ENCODE data around the gene TRPM3. TPM values are rescaled to one million over a fixed set of nuclear protein-coding genes. Genes with fewer than 3 reads are reported as not detected.

Gene TRPM3
- total and polyA plus RNA-seq, 4 donors, result 0.07 to 0.89 (median 0.67) TPM

DNA sequence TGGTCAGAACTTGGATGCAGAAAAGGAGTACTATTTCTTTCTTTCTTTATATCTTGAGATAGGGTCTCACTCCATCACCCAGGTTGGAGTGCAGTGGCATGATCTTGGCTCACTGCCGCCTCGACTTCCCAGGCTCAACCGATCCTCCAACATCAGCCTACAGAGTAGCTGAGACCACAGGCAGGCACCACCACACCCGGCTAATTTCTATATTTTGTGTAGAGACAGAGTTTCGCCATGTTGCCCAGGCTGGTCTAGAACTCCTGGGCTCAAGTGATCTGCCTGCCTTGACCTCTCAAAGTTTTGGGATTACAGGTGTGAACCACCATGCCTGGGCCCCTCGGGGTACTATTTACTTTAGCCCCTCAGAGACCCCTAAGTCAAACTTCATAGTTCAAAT is 323.4 kb downstream of the TRPM3 start:
- Histone ChIP-seq H3K36me3 (ENCODE audit: control insufficient read depth in 4 of 4, insufficient read depth in 3 of 4, low read depth in 1 of 4, low read length in 3 of 4) (no peaks in the 10 kb centered on the region), H3K27ac (ENCODE audit: low read depth in 1 of 2, low read length in 2 of 2) (no peak overlapping the region), H3K4me3 (ENCODE audit: low read depth in 1 of 3, low read length in 3 of 3) (no peak overlapping the region), H3K4me1 (ENCODE audit: control insufficient read depth in 4 of 4, insufficient read depth in 4 of 4, low read length in 3 of 4) (no peaks in the 10 kb centered on the region), H3K27me3 (ENCODE audit: control insufficient read depth in 4 of 4, insufficient read depth in 4 of 4, low read length in 3 of 4) (no peaks in the 10 kb centered on the region), H3K9ac (ENCODE audit: low read depth in 1 of 2, low read length in 2 of 2) (no peak overlapping the region), H3K9me3 (ENCODE audit: control insufficient read depth in 4 of 4, low read length in 3 of 4) (no peaks in the 10 kb centered on the region)
- 90% methylated on average over 6 of the region's 6 CpGs for WGBS
- DNase-seq (ENCODE audit: low spot score), result no peak
- TF ChIP-seq EGR1 (IDR thresholded peaks at IDR 0.05; ENCODE audit: low read depth in 2 of 2) (no peak), GABPA (IDR thresholded peaks at IDR 0.05 in 1 of 2, conservative IDR thresholded peaks at IDR 0.05 in 1 of 2) (no peak), HNF4A (conservative IDR thresholded peaks at IDR 0.05) (no peak), RAD21 (IDR thresholded peaks at IDR 0.05) (no peak), FOXA2 (IDR thresholded peaks at IDR 0.05) (no peak), YY1 (IDR thresholded peaks at IDR 0.05) (no peak), FOXA1 (IDR thresholded peaks at IDR 0.05) (no peak), NR2F2 (IDR thresholded peaks at IDR 0.05) (no peak), HNF4G (IDR thresholded peaks at IDR 0.05) (no peak)
- TF ChIP-seq, protein P1, sequence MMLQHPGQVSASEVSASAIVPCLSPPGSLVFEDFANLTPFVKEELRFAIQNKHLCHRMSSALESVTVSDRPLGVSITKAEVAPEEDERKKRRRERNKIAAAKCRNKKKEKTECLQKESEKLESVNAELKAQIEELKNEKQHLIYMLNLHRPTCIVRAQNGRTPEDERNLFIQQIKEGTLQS (IDR thresholded peaks at IDR 0.05), result no peak
- TF ChIP-seq, protein P2, sequence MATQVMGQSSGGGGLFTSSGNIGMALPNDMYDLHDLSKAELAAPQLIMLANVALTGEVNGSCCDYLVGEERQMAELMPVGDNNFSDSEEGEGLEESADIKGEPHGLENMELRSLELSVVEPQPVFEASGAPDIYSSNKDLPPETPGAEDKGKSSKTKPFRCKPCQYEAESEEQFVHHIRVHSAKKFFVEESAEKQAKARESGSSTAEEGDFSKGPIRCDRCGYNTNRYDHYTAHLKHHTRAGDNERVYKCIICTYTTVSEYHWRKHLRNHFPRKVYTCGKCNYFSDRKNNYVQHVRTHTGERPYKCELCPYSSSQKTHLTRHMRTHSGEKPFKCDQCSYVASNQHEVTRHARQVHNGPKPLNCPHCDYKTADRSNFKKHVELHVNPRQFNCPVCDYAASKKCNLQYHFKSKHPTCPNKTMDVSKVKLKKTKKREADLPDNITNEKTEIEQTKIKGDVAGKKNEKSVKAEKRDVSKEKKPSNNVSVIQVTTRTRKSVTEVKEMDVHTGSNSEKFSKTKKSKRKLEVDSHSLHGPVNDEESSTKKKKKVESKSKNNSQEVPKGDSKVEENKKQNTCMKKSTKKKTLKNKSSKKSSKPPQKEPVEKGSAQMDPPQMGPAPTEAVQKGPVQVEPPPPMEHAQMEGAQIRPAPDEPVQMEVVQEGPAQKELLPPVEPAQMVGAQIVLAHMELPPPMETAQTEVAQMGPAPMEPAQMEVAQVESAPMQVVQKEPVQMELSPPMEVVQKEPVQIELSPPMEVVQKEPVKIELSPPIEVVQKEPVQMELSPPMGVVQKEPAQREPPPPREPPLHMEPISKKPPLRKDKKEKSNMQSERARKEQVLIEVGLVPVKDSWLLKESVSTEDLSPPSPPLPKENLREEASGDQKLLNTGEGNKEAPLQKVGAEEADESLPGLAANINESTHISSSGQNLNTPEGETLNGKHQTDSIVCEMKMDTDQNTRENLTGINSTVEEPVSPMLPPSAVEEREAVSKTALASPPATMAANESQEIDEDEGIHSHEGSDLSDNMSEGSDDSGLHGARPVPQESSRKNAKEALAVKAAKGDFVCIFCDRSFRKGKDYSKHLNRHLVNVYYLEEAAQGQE (IDR thresholded peaks at IDR 0.05), result no peak

DNA sequence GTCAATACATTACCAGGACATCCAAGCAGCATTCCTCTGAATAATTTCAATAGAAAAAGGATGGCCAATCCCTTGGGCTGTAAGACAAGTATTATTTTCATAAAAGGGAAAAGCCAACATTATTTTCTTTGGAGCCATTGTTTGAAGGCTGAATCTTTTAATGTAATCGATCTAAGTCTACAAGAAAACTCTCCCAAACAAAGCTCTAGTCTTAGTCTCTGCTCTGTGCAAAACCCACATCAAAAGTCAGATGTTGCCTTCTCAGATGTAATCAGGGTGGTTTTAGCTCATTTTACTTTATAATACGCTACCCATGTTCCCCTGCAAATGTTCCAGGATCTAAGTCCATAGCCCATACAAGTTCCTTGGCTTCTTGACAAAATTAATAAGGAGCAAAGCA is 325.6 kb downstream of the TRPM3 start:
- Histone ChIP-seq H3K27me3 (ENCODE audit: control insufficient read depth in 4 of 4, insufficient read depth in 4 of 4, low read length in 3 of 4) (no peaks in the 10 kb centered on the region), H3K4me1 (ENCODE audit: control insufficient read depth in 4 of 4, insufficient read depth in 4 of 4, low read length in 3 of 4) (no peaks in the 10 kb centered on the region), H3K36me3 (ENCODE audit: control insufficient read depth in 4 of 4, insufficient read depth in 3 of 4, low read depth in 1 of 4, low read length in 3 of 4) (no peaks in the 10 kb centered on the region), H3K9me3 (ENCODE audit: control insufficient read depth in 4 of 4, low read length in 3 of 4) (no peaks in the 10 kb centered on the region), H3K9ac (ENCODE audit: low read depth in 1 of 2, low read length in 2 of 2) (no peak overlapping the region), H3K27ac (ENCODE audit: low read depth in 1 of 2, low read length in 2 of 2) (no peak overlapping the region), H3K4me3 (ENCODE audit: low read depth in 1 of 3, low read length in 3 of 3) (no peak overlapping the region)
- DNase-seq (ENCODE audit: low spot score), result no peak
- TF ChIP-seq, protein P3, sequence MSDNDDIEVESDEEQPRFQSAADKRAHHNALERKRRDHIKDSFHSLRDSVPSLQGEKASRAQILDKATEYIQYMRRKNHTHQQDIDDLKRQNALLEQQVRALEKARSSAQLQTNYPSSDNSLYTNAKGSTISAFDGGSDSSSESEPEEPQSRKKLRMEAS (IDR thresholded peaks at IDR 0.05), result no peak
- TF ChIP-seq GABPA (IDR thresholded peaks at IDR 0.05 in 1 of 2, conservative IDR thresholded peaks at IDR 0.05 in 1 of 2) (no peak), HNF4G (IDR thresholded peaks at IDR 0.05) (no peak), RXRA (IDR thresholded peaks at IDR 0.05) (no peak), RAD21 (IDR thresholded peaks at IDR 0.05) (no peak), TAF1 (conservative IDR thresholded peaks at IDR 0.05) (no peak), EGR1 (IDR thresholded peaks at IDR 0.05; ENCODE audit: low read depth in 2 of 2) (no peak), FOXA2 (IDR thresholded peaks at IDR 0.05) (no peak), SP1 (IDR thresholded peaks at IDR 0.05) (no peak), NR2F2 (IDR thresholded peaks at IDR 0.05) (no peak), FOXA1 (IDR thresholded peaks at IDR 0.05) (no peak), HNF4A (conservative IDR thresholded peaks at IDR 0.05) (no peak)
- TF ChIP-seq, protein P4, sequence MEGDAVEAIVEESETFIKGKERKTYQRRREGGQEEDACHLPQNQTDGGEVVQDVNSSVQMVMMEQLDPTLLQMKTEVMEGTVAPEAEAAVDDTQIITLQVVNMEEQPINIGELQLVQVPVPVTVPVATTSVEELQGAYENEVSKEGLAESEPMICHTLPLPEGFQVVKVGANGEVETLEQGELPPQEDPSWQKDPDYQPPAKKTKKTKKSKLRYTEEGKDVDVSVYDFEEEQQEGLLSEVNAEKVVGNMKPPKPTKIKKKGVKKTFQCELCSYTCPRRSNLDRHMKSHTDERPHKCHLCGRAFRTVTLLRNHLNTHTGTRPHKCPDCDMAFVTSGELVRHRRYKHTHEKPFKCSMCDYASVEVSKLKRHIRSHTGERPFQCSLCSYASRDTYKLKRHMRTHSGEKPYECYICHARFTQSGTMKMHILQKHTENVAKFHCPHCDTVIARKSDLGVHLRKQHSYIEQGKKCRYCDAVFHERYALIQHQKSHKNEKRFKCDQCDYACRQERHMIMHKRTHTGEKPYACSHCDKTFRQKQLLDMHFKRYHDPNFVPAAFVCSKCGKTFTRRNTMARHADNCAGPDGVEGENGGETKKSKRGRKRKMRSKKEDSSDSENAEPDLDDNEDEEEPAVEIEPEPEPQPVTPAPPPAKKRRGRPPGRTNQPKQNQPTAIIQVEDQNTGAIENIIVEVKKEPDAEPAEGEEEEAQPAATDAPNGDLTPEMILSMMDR (IDR thresholded peaks at IDR 0.05; ENCODE audit: low read depth, low read length, missing input control), result no peak
- TF ChIP-seq, protein P5, sequence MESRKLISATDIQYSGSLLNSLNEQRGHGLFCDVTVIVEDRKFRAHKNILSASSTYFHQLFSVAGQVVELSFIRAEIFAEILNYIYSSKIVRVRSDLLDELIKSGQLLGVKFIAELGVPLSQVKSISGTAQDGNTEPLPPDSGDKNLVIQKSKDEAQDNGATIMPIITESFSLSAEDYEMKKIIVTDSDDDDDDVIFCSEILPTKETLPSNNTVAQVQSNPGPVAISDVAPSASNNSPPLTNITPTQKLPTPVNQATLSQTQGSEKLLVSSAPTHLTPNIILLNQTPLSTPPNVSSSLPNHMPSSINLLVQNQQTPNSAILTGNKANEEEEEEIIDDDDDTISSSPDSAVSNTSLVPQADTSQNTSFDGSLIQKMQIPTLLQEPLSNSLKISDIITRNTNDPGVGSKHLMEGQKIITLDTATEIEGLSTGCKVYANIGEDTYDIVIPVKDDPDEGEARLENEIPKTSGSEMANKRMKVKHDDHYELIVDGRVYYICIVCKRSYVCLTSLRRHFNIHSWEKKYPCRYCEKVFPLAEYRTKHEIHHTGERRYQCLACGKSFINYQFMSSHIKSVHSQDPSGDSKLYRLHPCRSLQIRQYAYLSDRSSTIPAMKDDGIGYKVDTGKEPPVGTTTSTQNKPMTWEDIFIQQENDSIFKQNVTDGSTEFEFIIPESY (IDR thresholded peaks at IDR 0.05), result no peak
- 88% methylated on average over 2 of the region's 2 CpGs for WGBS

Measured in liver (tissue), 9 donors.